IMR-90 (cell line): ENCODE results near the gene TAF1L. TPM values are rescaled to one million over a fixed set of nuclear protein-coding genes. Genes with fewer than 3 reads are reported as not detected.

Source experiments
- ATAC-seq: fragments of 200-7000 bp; cut with Tn5 transposase; 2 replicates; pipeline ENCODE4 v1.9.1; 2020; ENCODE audit warnings: low read depth, mild to moderate bottlenecking, moderate library complexity
- BruUV-seq: library from RNA; stranded (reverse); fragments of 400-500 nt; replicated peaks from 2 replicates; lab custom pipeline; 2021; lab: Mats Ljungman, UMichigan
- CTCF ChIA-PET: fragments of 300-600 bp; formaldehyde crosslinking; extraction: SDS; loops from one replicate; lab custom pipeline; 2021; ENCODE audit warnings: antibody characterized with exemption; lab: Yijun Ruan, JAX
- POLR2A ChIA-PET: fragments of 300-600 bp; sonication (Branson Sonifier 250); formaldehyde crosslinking; loops from one replicate; lab custom pipeline; 2022; ENCODE audit warnings: antibody characterized with exemption; ENCODE audit not compliant: unreplicated experiment; lab: Charles Lee
- DNase-seq: peaks from one replicate; pipeline ENCODE4 v3.0.0; 2013
- H2AFZ ChIP-seq: replicated peaks from 2 replicates; pipeline ENCODE3; 2013; ENCODE audit warnings: low read length, mild to moderate bottlenecking; ENCODE audit not compliant: poor library complexity
- H2AK5ac ChIP-seq: 2 replicates; pipeline ENCODE4 v1.6.1; 2013; ENCODE audit warnings: low read depth, low read length, inconsistent platforms
- H2AK9ac ChIP-seq: replicated peaks from 2 replicates; pipeline ENCODE3; 2013; ENCODE audit warnings: mild to moderate bottlenecking, low read depth, low read length, moderate library complexity; ENCODE audit not compliant: poor library complexity
- H2BK120ac ChIP-seq: 2 replicates; pipeline ENCODE4 v1.6.1; 2013; ENCODE audit warnings: low read depth, low read length, inconsistent platforms
- H2BK15ac ChIP-seq: 3 replicates; pipeline ENCODE4 v1.6.1; 2013; ENCODE audit warnings: low read depth, low read length, inconsistent platforms
- H2BK20ac ChIP-seq: 2 replicates; pipeline ENCODE4 v1.6.1; 2013; ENCODE audit warnings: low read depth, mild to moderate bottlenecking, inconsistent platforms, low read length, moderate library complexity
- H2BK5ac ChIP-seq: 2 replicates; pipeline ENCODE4 v1.6.1; 2013; ENCODE audit warnings: mild to moderate bottlenecking, low read depth, low read length, inconsistent platforms; ENCODE audit not compliant: poor library complexity, severe bottlenecking
- H3K14ac ChIP-seq: replicated peaks from 2 replicates; pipeline ENCODE4 v1.6.1; 2013; ENCODE audit warnings: low read depth, low read length, inconsistent platforms
- H3K18ac ChIP-seq: 2 replicates; pipeline ENCODE4 v1.6.1; 2013; ENCODE audit warnings: low read depth, low read length, control low read depth
- H3K23ac ChIP-seq: 2 replicates; pipeline ENCODE4 v1.6.1; 2013; ENCODE audit warnings: low read depth, low read length, inconsistent platforms
- H3K27ac ChIP-seq: 2 replicates; pipeline ENCODE4 v1.5.1; 2013; ENCODE audit warnings: mild to moderate bottlenecking, control low read depth, low read length; ENCODE audit not compliant: insufficient read depth
- H3K27me3 ChIP-seq: 2 replicates; pipeline ENCODE4 v1.6.1; 2013; ENCODE audit warnings: low read length; ENCODE audit not compliant: control insufficient read depth, insufficient read depth
- H3K36me3 ChIP-seq: 2 replicates; pipeline ENCODE4 v1.6.1; 2013; ENCODE audit warnings: low read length, mixed read lengths; ENCODE audit not compliant: control insufficient read depth, insufficient read depth
- H3K4ac ChIP-seq: 2 replicates; pipeline ENCODE4 v1.6.1; 2013; ENCODE audit warnings: low read depth, low read length, inconsistent platforms
- H3K4me1 ChIP-seq: 2 replicates; pipeline ENCODE4 v1.6.1; 2013; ENCODE audit warnings: low read length, mixed read lengths; ENCODE audit not compliant: control insufficient read depth, insufficient read depth
- H3K4me2 ChIP-seq: 2 replicates; pipeline ENCODE4 v1.6.1; 2013; ENCODE audit warnings: low read depth, mild to moderate bottlenecking, control low read depth, low read length, moderate library complexity
- H3K4me3 ChIP-seq: 2 replicates; pipeline ENCODE4 v1.5.1; 2013; ENCODE audit warnings: low read depth, mild to moderate bottlenecking, control low read depth, low read length, moderate library complexity; ENCODE audit not compliant: insufficient read depth
- H3K56ac ChIP-seq: 2 replicates; pipeline ENCODE4 v1.6.1; 2013; ENCODE audit warnings: low read length, inconsistent platforms; ENCODE audit not compliant: insufficient read depth; ENCODE audit errors: extremely low read depth
- H3K79me1 ChIP-seq, 2 experiments: 2 replicates each; pipeline ENCODE4 v1.6.1; 2013; ENCODE audit warnings: low read length in 2 of 2, inconsistent platforms in 1 of 2, low read depth in 1 of 2
- H3K9ac ChIP-seq: 2 replicates; pipeline ENCODE4 v1.6.1; 2013; ENCODE audit warnings: low read depth, low read length, control low read depth
- H3K9me1 ChIP-seq: 2 replicates; pipeline ENCODE4 v1.6.1; 2013; ENCODE audit warnings: low read length, inconsistent platforms; ENCODE audit not compliant: insufficient read depth
- H3K9me3 ChIP-seq: 2 replicates; pipeline ENCODE4 v1.6.1; 2013; ENCODE audit warnings: low read length; ENCODE audit not compliant: control insufficient read depth, insufficient read depth
- H4K20me1 ChIP-seq: 2 replicates; pipeline ENCODE4 v1.6.1; 2013; ENCODE audit warnings: low read length, inconsistent platforms; ENCODE audit not compliant: insufficient read depth
- H4K5ac ChIP-seq: 2 replicates; pipeline ENCODE4 v1.6.1; 2013; ENCODE audit warnings: mild to moderate bottlenecking, low read depth, low read length, control low read depth
- H4K8ac ChIP-seq, 2 experiments: 2 replicates each; pipeline ENCODE4 v1.6.1; 2013; ENCODE audit warnings: low read depth in 2 of 2, low read length in 2 of 2, control low read depth in 1 of 2, inconsistent platforms in 1 of 2
- H4K91ac ChIP-seq: 2 replicates; pipeline ENCODE4 v1.6.1; 2013; ENCODE audit warnings: low read depth, low read length, inconsistent platforms; ENCODE audit not compliant: insufficient read depth
- BHLHE40 ChIP-seq: fragments of 150-350 bp; IDR thresholded peaks from 2 replicates; pipeline ENCODE4 v1.6.1; 2016; ENCODE audit warnings: mild to moderate bottlenecking, low read depth, low read length
- CEBPB ChIP-seq: IDR thresholded peaks from 2 replicates; pipeline ENCODE4 v1.6.1; 2012; ENCODE audit warnings: low read depth, low read length, improper control_type of control experiment
- CHD1 ChIP-seq: IDR thresholded peaks from 2 replicates; pipeline ENCODE4 v1.6.1; 2012; ENCODE audit warnings: low read depth, low read length, improper control_type of control experiment
- CTCF ChIP-seq: conservative IDR thresholded peaks from 2 replicates; pipeline ENCODE4 v1.5.1; 2012; ENCODE audit warnings: mild to moderate bottlenecking, low read depth, low read length, improper control_type of control experiment
- FOS ChIP-seq: fragments of 150-350 bp; IDR thresholded peaks from 2 replicates; pipeline ENCODE4 v1.6.1; 2016; ENCODE audit warnings: low read depth, low read length
- MAFK ChIP-seq: IDR thresholded peaks from 2 replicates; pipeline ENCODE4 v1.6.1; 2012; ENCODE audit warnings: low read depth, low read length, improper control_type of control experiment
- MAZ ChIP-seq: IDR thresholded peaks from 2 replicates; pipeline ENCODE4 v1.6.1; 2012; ENCODE audit warnings: low read depth, mild to moderate bottlenecking, low read length, improper control_type of control experiment, moderate library complexity, borderline replicate concordance
- MXI1 ChIP-seq: IDR thresholded peaks from 2 replicates; pipeline ENCODE4 v1.6.1; 2012; ENCODE audit warnings: low read depth, mild to moderate bottlenecking, low read length, moderate library complexity, borderline replicate concordance
- NFE2L2 ChIP-seq: fragments of 150-350 bp; IDR thresholded peaks from 2 replicates; pipeline ENCODE4 v1.6.1; 2016; ENCODE audit warnings: low read depth, mild to moderate bottlenecking, low read length
- POLR2A ChIP-seq: IDR thresholded peaks from 2 replicates; pipeline ENCODE4 v1.6.1; 2012; ENCODE audit warnings: mild to moderate bottlenecking, low read depth, low read length
- RAD21 ChIP-seq: IDR thresholded peaks from 2 replicates; pipeline ENCODE4 v1.6.1; 2012; ENCODE audit warnings: low read length, improper control_type of control experiment
- RCOR1 ChIP-seq: IDR thresholded peaks from 2 replicates; pipeline ENCODE4 v1.6.1; 2012; ENCODE audit warnings: mild to moderate bottlenecking, low read length, improper control_type of control experiment; ENCODE audit not compliant: insufficient replicate concordance
- RFX5 ChIP-seq: IDR thresholded peaks from 2 replicates; pipeline ENCODE4 v1.8.0; 2012; ENCODE audit warnings: low read depth, mild to moderate bottlenecking, low read length, moderate library complexity
- SMC3 ChIP-seq: fragments of 150-350 bp; IDR thresholded peaks from 2 replicates; pipeline ENCODE4 v1.6.1; 2016; ENCODE audit warnings: low read depth, mild to moderate bottlenecking, antibody characterized with exemption, low read length, moderate library complexity
- USF2 ChIP-seq: fragments of 150-350 bp; IDR thresholded peaks from 2 replicates; pipeline ENCODE4 v1.6.1; 2017; ENCODE audit warnings: mild to moderate bottlenecking, antibody characterized with exemption, low read length, low read depth
- dilution Hi-C: fragments of 300-500 bp; cut with HindIII; formaldehyde crosslinking; loops from one replicate; pipeline ENCODE4 v1.14.3; 2018; ENCODE audit warnings: low sequenced_read_pairs; ENCODE audit not compliant: unreplicated experiment
- in situ Hi-C: fragments of 300-500 bp; cut with MboI; formaldehyde crosslinking; loops from 3 replicates; pipeline ENCODE4 v1.14.3; 2019; ENCODE audit warnings: low sequenced_read_pairs, inconsistent platforms, mixed read lengths
- intact Hi-C: fragments of 100-400 bp; cut with micrococcal nuclease; formaldehyde crosslinking; loops from 2 replicates; pipeline ENCODE4 v1.10.0; 2022
- polyA plus RNA-seq, 3 experiments: library from polyadenylated mRNA; depleted of rRNA; stranded (reverse); fragments of >200 nt; gene quantifications; 2 replicates each; pipeline ENCODE4 v1.2.3, GENCODE V29; 2012; ENCODE audit warnings: low replicate concordance in 1 of 3
- total RNA-seq: library from RNA; depleted of rRNA; stranded (reverse); fragments of >200 nt; gene quantifications from 2 replicates; pipeline ENCODE4 v1.2.3, GENCODE V29; 2012
- TF ChIP-seq, protein P1 (sequence below): fragments of 150-350 bp; IDR thresholded peaks from 2 replicates; pipeline ENCODE4 v1.6.1; 2016; ENCODE audit warnings: low read depth, mild to moderate bottlenecking, low read length, moderate library complexity, borderline replicate concordance

The TAF1L gene
- total and polyA plus RNA-seq, 2 of the 4 experiments (the other 2 are of a cell fraction) = not detected

GRCh38 chr9:32596936-32597335, 38.5 kb downstream of the TAF1L start:
- no peak overlapping the region for H2BK20ac ChIP-seq
- no peak overlapping the region for H3K27ac ChIP-seq
- no peak overlapping the region for H2BK5ac ChIP-seq
- no peak overlapping the region for H2BK15ac ChIP-seq
- H2AK9ac ChIP-seq = no peak overlapping the region
- no peak overlapping the region for H2BK120ac ChIP-seq
- no peak overlapping the region for H3K4me3 ChIP-seq
- intact Hi-C loops (no loop called here), dilution Hi-C loops (no loop called here), in situ Hi-C loops (no loop called here)
- no peak overlapping the region for H4K8ac ChIP-seq
- no peak overlapping the region for H3K18ac ChIP-seq
- no TSS peak for BruUV-seq
- H2AFZ ChIP-seq = no peak overlapping the region
- no peaks in the 10 kb centered on the region for H3K4me1 ChIP-seq
- CTCF ChIA-PET = interaction anchor here (0.6 kb wide), 1 partner anchor 241 kb away, joined by 3 read pairs; no protein-coding TSS in a partner anchor
- no peak overlapping the region for H3K14ac ChIP-seq
- H3K9me3 ChIP-seq = no peaks in the 10 kb centered on the region
- POLR2A ChIA-PET = no interaction called here
- no peaks in the 10 kb centered on the region for H3K9me1 ChIP-seq
- H3K23ac ChIP-seq = no peak overlapping the region
- H3K79me1 ChIP-seq = no peaks in the 10 kb centered on the region
- no peak overlapping the region for H3K4ac ChIP-seq
- no peaks in the 10 kb centered on the region for H4K20me1 ChIP-seq
- H3K36me3 ChIP-seq = no peaks in the 10 kb centered on the region
- ATAC-seq = no peak
- DNase-seq = no peak
- peaks cover 5% of the 10 kb centered on the region for H3K27me3 ChIP-seq
- TF ChIP-seq CTCF = no peak
- TF ChIP-seq CHD1 = no peak
- TF ChIP-seq MXI1 = no peak
- TF ChIP-seq CEBPB = no peak
- TF ChIP-seq RFX5 = no peak
- no peak for TF ChIP-seq POLR2A
- no peak for TF ChIP-seq BHLHE40
- no peak for TF ChIP-seq RCOR1
- no peak for TF ChIP-seq NFE2L2
- TF ChIP-seq RAD21 = no peak
- no peak for TF ChIP-seq MAFK
- TF ChIP-seq FOS = no peak
- TF ChIP-seq, protein P1, sequence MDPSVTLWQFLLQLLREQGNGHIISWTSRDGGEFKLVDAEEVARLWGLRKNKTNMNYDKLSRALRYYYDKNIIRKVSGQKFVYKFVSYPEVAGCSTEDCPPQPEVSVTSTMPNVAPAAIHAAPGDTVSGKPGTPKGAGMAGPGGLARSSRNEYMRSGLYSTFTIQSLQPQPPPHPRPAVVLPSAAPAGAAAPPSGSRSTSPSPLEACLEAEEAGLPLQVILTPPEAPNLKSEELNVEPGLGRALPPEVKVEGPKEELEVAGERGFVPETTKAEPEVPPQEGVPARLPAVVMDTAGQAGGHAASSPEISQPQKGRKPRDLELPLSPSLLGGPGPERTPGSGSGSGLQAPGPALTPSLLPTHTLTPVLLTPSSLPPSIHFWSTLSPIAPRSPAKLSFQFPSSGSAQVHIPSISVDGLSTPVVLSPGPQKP = no peak
- TF ChIP-seq USF2 = no peak
- TF ChIP-seq SMC3 = no peak
- TF ChIP-seq MAZ = no peak
- no peak overlapping the region for H4K91ac ChIP-seq
- H3K9ac ChIP-seq = no peak overlapping the region
- H3K56ac ChIP-seq = no peak overlapping the region
- H4K5ac ChIP-seq = no peak overlapping the region
- no peak overlapping the region for H3K4me2 ChIP-seq
- H2AK5ac ChIP-seq = no peak overlapping the region
